Keratinocyte (primary cell): Measurements from ENCODE around the gene GGA1.

ENCODE experiments used
- CTCF ChIP-seq, 3 experiments: IDR thresholded peaks in 1 of 3; conservative IDR thresholded peaks in 1 of 3; optimal IDR thresholded peaks in 1 of 3; 2 replicates in 2 of 3; 3 replicates in 1 of 3; pipeline versions ENCODE3 to v1.5.1; 2011; ENCODE audit warnings: low read length in 3 of 3, mild to moderate bottlenecking in 3 of 3, moderate library complexity in 2 of 3, control low read depth in 1 of 3, inconsistent platforms in 1 of 3; ENCODE audit not compliant: insufficient read depth in 2 of 3; ENCODE audit errors: extremely low read depth in 1 of 3
- EZH2 ChIP-seq: IDR thresholded peaks from one replicate; pipeline ENCODE4 v1.6.1; 2012; ENCODE audit warnings: inconsistent platforms, mild to moderate bottlenecking, low read length, moderate library complexity

- TF ChIP-seq CTCF (optimal IDR thresholded peaks at IDR 0.05 in 1 of 3, IDR thresholded peaks at IDR 0.05 in 1 of 3, conservative IDR thresholded peaks at IDR 0.05 in 1 of 3; ENCODE audit: extremely low read depth in 1 of 3, insufficient read depth in 2 of 3, low read length in 3 of 3) (no peak), EZH2 (no peak)
Observed at GRCh38 chr22:37563153-37564081, 45.2 kb upstream of the GGA1 start.
